ENCODE measurements around the gene SUCLG2.

The SUCLG2 gene

GRCh38 chr3:67649681-67650080 is 4.7 kb downstream of the SUCLG2 start:
- Histone ChIP-seq H3K4me2 (ENCODE audit: low read depth, low read length) (no peak overlapping the region), H4K20me1 (ENCODE audit: insufficient read depth, low read length) (no peaks in the 10 kb centered on the region), H3K9me3 (replicated peaks; ENCODE audit: insufficient read depth, low read length) (no peaks in the 10 kb centered on the region), H2AFZ (ENCODE audit: low read length) (no peak overlapping the region), H3F3A (ENCODE audit: insufficient read depth, low read length) (0 out of 2 replicates have a peak, but pooled peaks cover 5% of the 10 kb centered on the region), H3K4me3 (ENCODE audit: low read length) (no peak overlapping the region), H3K9me2 (replicated peaks; ENCODE audit: insufficient read depth, low read length) (no peaks in the 10 kb centered on the region), H3K27me3 (replicated peaks; ENCODE audit: insufficient read depth, low read length) (no peaks in the 10 kb centered on the region), H3K9ac (ENCODE audit: low read length) (no peak overlapping the region), H3K27ac (ENCODE audit: low read length) (no peak overlapping the region), H3K79me2 (ENCODE audit: low read length) (peaks cover 76% of the 10 kb centered on the region), H3K36me3 (replicated peaks; ENCODE audit: insufficient read depth, low read length) (no peaks in the 10 kb centered on the region), H3K4me1 (ENCODE audit: low read length) (peaks cover 4% of the 10 kb centered on the region)
- DNase-seq: no peak
- no peak for TF ChIP-seq EZH2phosphoT487 (IDR thresholded peaks at IDR 0.05; ENCODE audit: low read length)
- no peak for TF ChIP-seq EZH2 (optimal IDR thresholded peaks at IDR 0.05; ENCODE audit: low read depth, low read length)

- Histone ChIP-seq H3K9ac (ENCODE audit: low read length) (no peak overlapping the region), H4K20me1 (ENCODE audit: insufficient read depth, low read length) (no peaks in the 10 kb centered on the region), H3K27me3 (replicated peaks; ENCODE audit: insufficient read depth, low read length) (no peaks in the 10 kb centered on the region), H3F3A (ENCODE audit: insufficient read depth, low read length) (no peaks in the 10 kb centered on the region), H3K9me3 (replicated peaks; ENCODE audit: insufficient read depth, low read length) (no peaks in the 10 kb centered on the region), H3K4me2 (ENCODE audit: low read depth, low read length) (no peak overlapping the region), H2AFZ (ENCODE audit: low read length) (no peak overlapping the region), H3K79me2 (ENCODE audit: low read length) (peaks cover 75% of the 10 kb centered on the region), H3K4me1 (ENCODE audit: low read length) (peaks cover 4% of the 10 kb centered on the region), H3K9me2 (replicated peaks; ENCODE audit: insufficient read depth, low read length) (no peaks in the 10 kb centered on the region), H3K4me3 (ENCODE audit: low read length) (no peak overlapping the region), H3K27ac (ENCODE audit: low read length) (no peak overlapping the region), H3K36me3 (replicated peaks; ENCODE audit: insufficient read depth, low read length) (no peaks in the 10 kb centered on the region)
- no peak for DNase-seq
- TF ChIP-seq CTCF (IDR thresholded peaks at IDR 0.05; ENCODE audit: low read length) (no peak), EZH2phosphoT487 (IDR thresholded peaks at IDR 0.05; ENCODE audit: low read length) (no peak), EZH2 (optimal IDR thresholded peaks at IDR 0.05; ENCODE audit: low read depth, low read length) (no peak)
These were observed 5.7 kb downstream of the SUCLG2 start for GRCh38 chr3:67648701-67649100.

- H3K4me3 ChIP-seq (ENCODE audit: low read length): no peak overlapping the region
- peaks cover 4% of the 10 kb centered on the region for H3K4me1 ChIP-seq (ENCODE audit: low read length)
- no peaks in the 10 kb centered on the region for H3K36me3 ChIP-seq (replicated peaks; ENCODE audit: insufficient read depth, low read length)
- H3K27me3 ChIP-seq (replicated peaks; ENCODE audit: insufficient read depth, low read length): no peaks in the 10 kb centered on the region
- no peaks in the 10 kb centered on the region for H3K9me2 ChIP-seq (replicated peaks; ENCODE audit: insufficient read depth, low read length)
- DNase-seq: no peak
- no peak overlapping the region for H2AFZ ChIP-seq (ENCODE audit: low read length)
- H3F3A ChIP-seq (ENCODE audit: insufficient read depth, low read length): no peaks in the 10 kb centered on the region
- no peak overlapping the region for H3K4me2 ChIP-seq (ENCODE audit: low read depth, low read length)
- no peaks in the 10 kb centered on the region for H4K20me1 ChIP-seq (ENCODE audit: insufficient read depth, low read length)
- H3K27ac ChIP-seq (ENCODE audit: low read length): no peak overlapping the region
- H3K9me3 ChIP-seq (replicated peaks; ENCODE audit: insufficient read depth, low read length): no peaks in the 10 kb centered on the region
- H3K9ac ChIP-seq (ENCODE audit: low read length): no peak overlapping the region
- H3K79me2 ChIP-seq (ENCODE audit: low read length): peaks cover 73% of the 10 kb centered on the region
- TF ChIP-seq EZH2phosphoT487 (IDR thresholded peaks at IDR 0.05; ENCODE audit: low read length): no peak
- no peak for TF ChIP-seq CTCF (IDR thresholded peaks at IDR 0.05; ENCODE audit: low read length)
- no peak for TF ChIP-seq EZH2 (optimal IDR thresholded peaks at IDR 0.05; ENCODE audit: low read depth, low read length)
These were observed 6.2 kb downstream of the SUCLG2 start for GRCh38 chr3:67648229-67648628.

DNA sequence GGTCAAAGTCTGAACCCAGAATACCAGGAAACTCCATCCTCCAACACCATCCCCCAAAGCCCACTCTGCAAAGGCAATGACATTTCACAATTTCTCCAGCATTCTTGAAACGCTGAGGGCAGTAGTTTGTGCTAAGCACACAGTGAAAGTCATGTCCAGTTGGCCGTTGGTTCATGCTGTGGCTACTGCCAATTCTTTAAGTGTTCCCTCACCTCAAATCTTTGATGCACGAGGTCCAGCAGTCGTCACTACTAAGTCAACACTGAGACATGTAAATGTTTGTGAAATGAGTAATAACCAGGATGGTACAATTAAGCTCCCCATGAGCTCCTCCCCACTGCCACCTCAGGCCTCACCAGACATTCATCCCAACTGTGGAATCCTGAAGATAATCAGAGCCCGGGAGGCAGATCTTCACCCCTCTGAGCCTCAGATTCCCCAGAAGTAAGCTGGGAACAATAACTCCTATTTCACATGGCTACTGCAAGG is 7.0 kb downstream of the SUCLG2 start:
- no peaks in the 10 kb centered on the region for H3K27me3 ChIP-seq (replicated peaks; ENCODE audit: insufficient read depth, low read length)
- no peaks in the 10 kb centered on the region for H4K20me1 ChIP-seq (ENCODE audit: insufficient read depth, low read length)
- no peaks in the 10 kb centered on the region for H3K9me2 ChIP-seq (replicated peaks; ENCODE audit: insufficient read depth, low read length)
- no peak overlapping the region for H3K9ac ChIP-seq (ENCODE audit: low read length)
- H3K9me3 ChIP-seq (replicated peaks; ENCODE audit: insufficient read depth, low read length): no peaks in the 10 kb centered on the region
- no peak overlapping the region for H3K4me3 ChIP-seq (ENCODE audit: low read length)
- no peak overlapping the region for H3K4me2 ChIP-seq (ENCODE audit: low read depth, low read length)
- DNase-seq: no peak
- H2AFZ ChIP-seq (ENCODE audit: low read length): no peak overlapping the region
- H3K79me2 ChIP-seq (ENCODE audit: low read length): peaks cover 66% of the 10 kb centered on the region
- no peaks in the 10 kb centered on the region for H3F3A ChIP-seq (ENCODE audit: insufficient read depth, low read length)
- no peaks in the 10 kb centered on the region for H3K4me1 ChIP-seq (ENCODE audit: low read length)
- H3K27ac ChIP-seq (ENCODE audit: low read length): no peak overlapping the region
- no peak for TF ChIP-seq CTCF (IDR thresholded peaks at IDR 0.05; ENCODE audit: low read length)
- TF ChIP-seq EZH2 (optimal IDR thresholded peaks at IDR 0.05; ENCODE audit: low read depth, low read length): no peak
- TF ChIP-seq EZH2phosphoT487 (IDR thresholded peaks at IDR 0.05; ENCODE audit: low read length): no peak
- H3K36me3 ChIP-seq (replicated peaks; ENCODE audit: insufficient read depth, low read length): no peaks in the 10 kb centered on the region

All from MM.1S (cell line).